HepG2 (cell line): Measurements from ENCODE around the gene SPDYE16. TPM values are rescaled to one million over a fixed set of nuclear protein-coding genes. Genes with fewer than 3 reads are reported as not detected.

ENCODE experiments used
- AHDC1 ChIP-seq: sonication (generic); formaldehyde crosslinking; IDR thresholded peaks from 2 replicates; pipeline ENCODE4 v1.5.1; 2020; ENCODE audit warnings: mild to moderate bottlenecking, missing genetic modification reagents, borderline replicate concordance
- ELF3 ChIP-seq: IDR thresholded peaks from 2 replicates; pipeline ENCODE4 v1.6.1; 2016; ENCODE audit warnings: missing genetic modification reagents, missing compliant biosample characterization
- ISL2 ChIP-seq: sonication (generic); formaldehyde crosslinking; IDR thresholded peaks from 2 replicates; pipeline ENCODE4 v1.5.0; 2020; ENCODE audit warnings: missing genetic modification reagents
- JUN ChIP-seq: sonication (generic); formaldehyde crosslinking; IDR thresholded peaks from 2 replicates; pipeline ENCODE4 v1.4.0; 2020; ENCODE audit warnings: mild to moderate bottlenecking, missing genetic modification reagents
- MEIS2 ChIP-seq: sonication (generic); formaldehyde crosslinking; IDR thresholded peaks from 2 replicates; pipeline ENCODE4 v1.9.0; 2021; ENCODE audit warnings: mild to moderate bottlenecking, missing genetic modification reagents
- NFAT5 ChIP-seq: sonication (generic); formaldehyde crosslinking; IDR thresholded peaks from 2 replicates; pipeline ENCODE4 v1.4.0; 2020; ENCODE audit warnings: missing genetic modification reagents
- NFE2L1 ChIP-seq: sonication (generic); formaldehyde crosslinking; IDR thresholded peaks from 2 replicates; pipeline ENCODE4 v1.4.0; 2020; ENCODE audit warnings: missing genetic modification reagents, mild to moderate bottlenecking, borderline replicate concordance
- NONO ChIP-seq, 2 experiments: fragments of 450-650 bp in 1 of 2; sonication (generic) in 1 of 2; formaldehyde crosslinking in 1 of 2; IDR thresholded peaks in 1 of 2; conservative IDR thresholded peaks in 1 of 2; 2 replicates each; pipeline versions ENCODE4 v1.6.1 to v1.8.0; 2017 to 2022; ENCODE audit warnings: mild to moderate bottlenecking in 1 of 2, missing genetic modification reagents in 1 of 2, moderate library complexity in 1 of 2
- SNAPC5 ChIP-seq: sonication (generic); formaldehyde crosslinking; IDR thresholded peaks from 2 replicates; pipeline ENCODE4 v1.8.1; 2023; ENCODE audit warnings: mild to moderate bottlenecking, missing genetic modification reagents, borderline replicate concordance
- TCF12 ChIP-seq, 2 experiments: fragments of 450-650 bp in 1 of 2; sonication (generic) in 1 of 2; formaldehyde crosslinking in 1 of 2; IDR thresholded peaks; 2 replicates each; pipeline versions ENCODE4 v1.6.1 to v1.8.0; 2017 to 2022; ENCODE audit warnings: antibody characterized with exemption in 1 of 2, mild to moderate bottlenecking in 1 of 2, missing genetic modification reagents in 1 of 2, moderate library complexity in 1 of 2
- TEF ChIP-seq: sonication (generic); formaldehyde crosslinking; IDR thresholded peaks from 2 replicates; pipeline ENCODE4 v1.5.0; 2020; ENCODE audit warnings: missing genetic modification reagents
- THAP7 ChIP-seq: sonication (generic); formaldehyde crosslinking; IDR thresholded peaks from 2 replicates; pipeline ENCODE4 v1.8.1; 2023; ENCODE audit warnings: mild to moderate bottlenecking, missing genetic modification reagents
- ZNF331 ChIP-seq: sonication (generic); formaldehyde crosslinking; IDR thresholded peaks from 2 replicates; pipeline ENCODE4 v1.4.0; 2020; ENCODE audit warnings: missing genetic modification reagents
- polyA plus RNA-seq, 8 experiments: library from polyadenylated mRNA; depleted of rRNA in 3 of 8; stranded (reverse) in 7 of 8; unstranded in 1 of 8; fragments of >200 nt; fragmentation: Illumina TruSeq in 4 of 8; extraction: Trizol in 4 of 8; gene quantifications; 2 replicates each; pipeline versions ENCODE4 v1.2.1 to v1.2.3, GENCODE V29; 2011 to 2016; ENCODE audit warnings: low read depth in 4 of 8, missing spikeins in 1 of 8, mixed read lengths in 1 of 8; ENCODE audit not compliant: insufficient read depth in 1 of 8
- total RNA-seq, 5 experiments: library from RNA; depleted of rRNA; stranded (reverse); fragments of >200 nt; fragmentation: Illumina TruSeq; extraction: Trizol; gene quantifications; 2 replicates each; pipeline ENCODE4 v1.2.3, GENCODE V29; 2016; ENCODE audit warnings: low read depth in 1 of 5
- TF ChIP-seq, protein P1 (sequence below): sonication (generic); formaldehyde crosslinking; IDR thresholded peaks from 2 replicates; pipeline ENCODE4 v1.5.0; 2020; ENCODE audit warnings: missing genetic modification reagents

The SPDYE16 gene
- total and polyA plus RNA-seq, 2 of the 13 experiments (the other 11 are each of a cell fraction or from before 2014, with no cell fraction given) = 0.11 TPM; not detected in 1

DNA sequence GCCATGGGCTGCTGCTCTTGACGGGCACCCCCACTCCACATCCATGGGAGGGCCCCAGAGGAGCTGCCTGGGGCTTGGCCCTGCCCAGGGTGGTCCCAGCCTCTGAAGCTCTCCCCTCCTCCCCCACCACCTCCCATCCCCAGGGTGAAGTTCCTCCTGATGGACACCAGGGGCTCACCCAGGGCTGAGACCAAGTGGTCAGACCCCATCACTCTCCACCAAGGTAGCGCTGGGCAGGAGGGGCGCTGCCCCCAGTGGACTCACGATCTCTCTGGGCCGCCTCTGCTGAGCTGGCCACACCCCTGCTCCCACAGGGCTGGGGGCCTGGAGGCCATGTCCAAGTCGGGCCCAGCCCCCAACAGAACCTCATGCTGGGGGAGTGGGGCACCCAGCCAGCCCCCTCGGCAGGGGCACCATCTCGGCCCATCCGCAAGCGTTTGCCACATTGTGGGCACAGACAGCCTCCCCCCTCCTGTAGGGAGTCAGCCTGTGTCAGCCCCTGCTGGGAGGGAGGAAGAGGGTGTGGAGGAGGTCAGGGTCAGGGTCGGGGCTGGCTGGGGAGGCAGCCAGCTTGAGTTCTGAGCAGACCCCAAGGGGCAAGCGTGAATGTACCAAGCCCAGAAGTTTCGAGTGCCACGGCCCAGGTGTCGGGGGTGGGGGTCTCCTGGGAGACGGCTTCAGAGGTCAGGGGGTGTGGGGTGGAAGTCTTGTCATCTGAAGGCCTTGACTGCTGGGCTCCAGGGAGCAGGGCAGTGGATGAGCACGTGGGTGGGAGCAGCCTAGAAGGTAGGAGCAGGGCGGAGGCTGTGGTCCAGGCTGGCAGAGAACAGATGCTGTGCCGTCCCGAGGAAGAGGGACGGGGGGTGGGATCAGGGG is 29.9 kb downstream of the SPDYE16 start (continued):
- no peak for TF ChIP-seq NFE2L1 (CRISPR knock-in tag)
- no peak for TF ChIP-seq AHDC1 (CRISPR knock-in tag)
- TF ChIP-seq THAP7 (CRISPR knock-in tag) = no peak
- TF ChIP-seq ISL2 = no peak
- TF ChIP-seq NONO (IDR thresholded peaks at IDR 0.05) = no peak
- no peak for TF ChIP-seq NONO (CRISPR knock-in tag; conservative IDR thresholded peaks at IDR 0.05)
- TF ChIP-seq NFAT5 (CRISPR knock-in tag) = no peak
- TF ChIP-seq MEIS2 (CRISPR knock-in tag) = no peak
- no peak for TF ChIP-seq SNAPC5
- no peak for TF ChIP-seq TEF (CRISPR knock-in tag)
- TF ChIP-seq, protein P1, sequence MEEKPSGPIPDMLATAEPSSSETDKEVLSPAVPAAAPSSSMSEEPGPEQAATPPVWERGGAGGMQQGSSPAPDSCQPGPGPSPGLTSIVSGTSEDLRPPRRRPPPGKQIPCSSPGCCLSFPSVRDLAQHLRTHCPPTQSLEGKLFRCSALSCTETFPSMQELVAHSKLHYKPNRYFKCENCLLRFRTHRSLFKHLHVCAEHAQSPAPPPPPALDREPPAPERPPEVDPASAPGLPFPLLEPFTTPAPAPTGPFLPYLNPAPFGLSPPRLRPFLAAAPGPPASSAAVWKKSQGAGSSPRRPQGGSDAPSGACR (CRISPR knock-in tag) = no peak
- no peak for TF ChIP-seq TCF12 (IDR thresholded peaks at IDR 0.05)
- no peak for TF ChIP-seq TCF12 (CRISPR knock-in tag; IDR thresholded peaks at IDR 0.05)
- no peak for TF ChIP-seq ZNF331
- no peak for TF ChIP-seq ELF3 (CRISPR knock-in tag)
- no peak for TF ChIP-seq JUN
